ENCODE results near the gene PTPRU.

DNA sequence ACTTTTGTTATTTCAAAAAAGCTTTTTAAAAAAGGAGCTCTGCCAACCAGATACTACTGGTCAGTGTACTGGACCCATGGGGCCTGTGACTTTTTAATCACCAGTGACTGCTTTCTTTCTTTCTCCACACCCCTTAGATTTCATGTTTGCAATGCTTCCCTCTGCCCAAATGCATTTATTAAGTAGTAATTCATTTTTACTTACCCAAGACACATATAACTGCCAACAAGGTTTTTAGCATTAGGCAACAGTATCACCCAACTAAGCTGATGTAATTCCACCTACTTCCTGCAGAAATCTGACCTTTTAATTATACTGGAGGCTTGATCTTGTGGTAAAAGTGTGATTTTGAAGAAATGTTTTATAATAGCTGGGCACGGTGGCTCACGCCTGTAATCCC, 18.1 kb upstream of the PTPRU start:
- no peak for TF ChIP-seq GABPA (IDR thresholded peaks at IDR 0.05 in 1 of 2, conservative IDR thresholded peaks at IDR 0.05 in 1 of 2)
- TF ChIP-seq, protein P1, sequence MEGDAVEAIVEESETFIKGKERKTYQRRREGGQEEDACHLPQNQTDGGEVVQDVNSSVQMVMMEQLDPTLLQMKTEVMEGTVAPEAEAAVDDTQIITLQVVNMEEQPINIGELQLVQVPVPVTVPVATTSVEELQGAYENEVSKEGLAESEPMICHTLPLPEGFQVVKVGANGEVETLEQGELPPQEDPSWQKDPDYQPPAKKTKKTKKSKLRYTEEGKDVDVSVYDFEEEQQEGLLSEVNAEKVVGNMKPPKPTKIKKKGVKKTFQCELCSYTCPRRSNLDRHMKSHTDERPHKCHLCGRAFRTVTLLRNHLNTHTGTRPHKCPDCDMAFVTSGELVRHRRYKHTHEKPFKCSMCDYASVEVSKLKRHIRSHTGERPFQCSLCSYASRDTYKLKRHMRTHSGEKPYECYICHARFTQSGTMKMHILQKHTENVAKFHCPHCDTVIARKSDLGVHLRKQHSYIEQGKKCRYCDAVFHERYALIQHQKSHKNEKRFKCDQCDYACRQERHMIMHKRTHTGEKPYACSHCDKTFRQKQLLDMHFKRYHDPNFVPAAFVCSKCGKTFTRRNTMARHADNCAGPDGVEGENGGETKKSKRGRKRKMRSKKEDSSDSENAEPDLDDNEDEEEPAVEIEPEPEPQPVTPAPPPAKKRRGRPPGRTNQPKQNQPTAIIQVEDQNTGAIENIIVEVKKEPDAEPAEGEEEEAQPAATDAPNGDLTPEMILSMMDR (IDR thresholded peaks at IDR 0.05; ENCODE audit: low read depth, low read length, missing input control): no peak
- TF ChIP-seq, protein P2, sequence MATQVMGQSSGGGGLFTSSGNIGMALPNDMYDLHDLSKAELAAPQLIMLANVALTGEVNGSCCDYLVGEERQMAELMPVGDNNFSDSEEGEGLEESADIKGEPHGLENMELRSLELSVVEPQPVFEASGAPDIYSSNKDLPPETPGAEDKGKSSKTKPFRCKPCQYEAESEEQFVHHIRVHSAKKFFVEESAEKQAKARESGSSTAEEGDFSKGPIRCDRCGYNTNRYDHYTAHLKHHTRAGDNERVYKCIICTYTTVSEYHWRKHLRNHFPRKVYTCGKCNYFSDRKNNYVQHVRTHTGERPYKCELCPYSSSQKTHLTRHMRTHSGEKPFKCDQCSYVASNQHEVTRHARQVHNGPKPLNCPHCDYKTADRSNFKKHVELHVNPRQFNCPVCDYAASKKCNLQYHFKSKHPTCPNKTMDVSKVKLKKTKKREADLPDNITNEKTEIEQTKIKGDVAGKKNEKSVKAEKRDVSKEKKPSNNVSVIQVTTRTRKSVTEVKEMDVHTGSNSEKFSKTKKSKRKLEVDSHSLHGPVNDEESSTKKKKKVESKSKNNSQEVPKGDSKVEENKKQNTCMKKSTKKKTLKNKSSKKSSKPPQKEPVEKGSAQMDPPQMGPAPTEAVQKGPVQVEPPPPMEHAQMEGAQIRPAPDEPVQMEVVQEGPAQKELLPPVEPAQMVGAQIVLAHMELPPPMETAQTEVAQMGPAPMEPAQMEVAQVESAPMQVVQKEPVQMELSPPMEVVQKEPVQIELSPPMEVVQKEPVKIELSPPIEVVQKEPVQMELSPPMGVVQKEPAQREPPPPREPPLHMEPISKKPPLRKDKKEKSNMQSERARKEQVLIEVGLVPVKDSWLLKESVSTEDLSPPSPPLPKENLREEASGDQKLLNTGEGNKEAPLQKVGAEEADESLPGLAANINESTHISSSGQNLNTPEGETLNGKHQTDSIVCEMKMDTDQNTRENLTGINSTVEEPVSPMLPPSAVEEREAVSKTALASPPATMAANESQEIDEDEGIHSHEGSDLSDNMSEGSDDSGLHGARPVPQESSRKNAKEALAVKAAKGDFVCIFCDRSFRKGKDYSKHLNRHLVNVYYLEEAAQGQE (IDR thresholded peaks at IDR 0.05): no peak
- no peak for TF ChIP-seq JUND (IDR thresholded peaks at IDR 0.05)
